A549 (cell line): ENCODE results near the gene HOXB4. TPM values are rescaled to one million over a fixed set of nuclear protein-coding genes. Genes with fewer than 3 reads are reported as not detected.

Experiments used
- ATAC-seq, 2 experiments: fragments of 200-7000 bp in 1 of 2; fragments of >200 bp in 1 of 2; cut with Nextera tagmentation in 1 of 2; cut with Tn5 transposase in 1 of 2; 3 replicates each; pipeline versions ENCODE4 v1.8.0 to v1.9.1; 2018 to 2020; ENCODE audit warnings: mild to moderate bottlenecking in 1 of 2, moderate library complexity in 1 of 2
- CTCF ChIA-PET: fragments of 300-600 bp; sonication (Branson Sonifier 250); formaldehyde crosslinking; extraction: SDS; loops from one replicate; lab custom pipeline; 2021; ENCODE audit warnings: antibody characterized with exemption, inconsistent platforms; lab: Yijun Ruan, JAX
- POLR2A ChIA-PET: fragments of 350-600 bp; formaldehyde crosslinking; extraction: SDS; loops from one replicate; lab custom pipeline; 2021; ENCODE audit warnings: antibody characterized with exemption, inconsistent platforms; lab: Yijun Ruan, JAX
- DNase-seq, 2 experiments: peaks; one replicate each; pipeline versions ENCODE4 v3.0.0 to v3.0.0-alpha.2; 2011 to 2016; ENCODE audit warnings: low read depth in 1 of 2, low spot score in 1 of 2
- FAIRE-seq: peaks from 2 replicates; lab custom pipeline; 2011; peaks lifted over from hg19 to GRCh38; lab: Jason Lieb, UNC
- H3K27ac ChIP-seq, 2 experiments: fragments of >200 bp; sonication (Bioruptor Twin); formaldehyde crosslinking; 3 replicates each; pipeline ENCODE4 v1.5.1; 2016 to 2017
- H3K4me1 ChIP-seq: fragments of >200 bp; sonication (Bioruptor Twin); formaldehyde crosslinking; 3 replicates; pipeline ENCODE4 v1.6.1; 2016
- H3K4me2 ChIP-seq: fragments of >200 bp; sonication (Bioruptor Twin); formaldehyde crosslinking; 3 replicates; pipeline ENCODE4 v1.6.1; 2016
- H3K4me3 ChIP-seq: fragments of >200 bp; sonication (Bioruptor Twin); formaldehyde crosslinking; 3 replicates; pipeline ENCODE4 v1.5.1; 2016
- H3K9me3 ChIP-seq: fragments of >200 bp; sonication (Bioruptor Twin); formaldehyde crosslinking; 3 replicates; pipeline ENCODE4 v1.6.1; 2016
- ATOH8 ChIP-seq: fragments of 250-450 bp; sonication (Bioruptor Pico); IDR thresholded peaks from 2 replicates; pipeline ENCODE4 v1.5.0; 2020; ENCODE audit warnings: low read depth, mild to moderate bottlenecking, moderate library complexity
- BHLHE40 ChIP-seq: IDR thresholded peaks from 2 replicates; pipeline ENCODE4 v1.6.1; 2012; ENCODE audit warnings: low read depth, low read length, inconsistent platforms
- CHD2 ChIP-seq: fragments of 150-350 bp; IDR thresholded peaks from 2 replicates; pipeline ENCODE4 v1.6.1; 2014; ENCODE audit warnings: low read length; ENCODE audit not compliant: partially characterized antibody
- CHD4 ChIP-seq: fragments of 200-600 bp; sonication (generic); IDR thresholded peaks from 2 replicates; pipeline ENCODE4 v1.6.1; 2016; ENCODE audit warnings: antibody characterized with exemption, mild to moderate bottlenecking, borderline replicate concordance
- E2F6 ChIP-seq: IDR thresholded peaks from 2 replicates; pipeline ENCODE4 v1.6.1; 2012; ENCODE audit warnings: low read depth, borderline replicate concordance
- EHMT2 ChIP-seq: fragments of 200-600 bp; sonication (generic); IDR thresholded peaks from 2 replicates; pipeline ENCODE4 v1.6.1; 2016; ENCODE audit warnings: antibody characterized with exemption, low read depth, mild to moderate bottlenecking, moderate library complexity
- EP300 ChIP-seq, 2 experiments: fragments of >200 bp; sonication (Bioruptor Twin); formaldehyde crosslinking; IDR thresholded peaks; 2 replicates in 1 of 2; 3 replicates in 1 of 2; pipeline ENCODE4 v1.6.1; 2016 to 2017
- JUNB ChIP-seq: fragments of >200 bp; sonication (Bioruptor Twin); formaldehyde crosslinking; IDR thresholded peaks from 2 replicates; pipeline ENCODE4 v1.6.1; 2016
- KDM1A ChIP-seq: fragments of 200-600 bp; sonication (generic); IDR thresholded peaks from 2 replicates; pipeline ENCODE4 v1.6.1; 2016; ENCODE audit warnings: low read depth, mild to moderate bottlenecking
- MAZ ChIP-seq: fragments of 150-350 bp; IDR thresholded peaks from 2 replicates; pipeline ENCODE4 v1.6.1; 2014; ENCODE audit warnings: antibody characterized with exemption, low read depth, low read length, borderline replicate concordance
- MYC ChIP-seq: IDR thresholded peaks from 2 replicates; pipeline ENCODE4 v1.6.1; 2012; ENCODE audit warnings: mild to moderate bottlenecking, inconsistent platforms, low read length, improper control_type of control experiment, borderline replicate concordance
- NPAS2 ChIP-seq: fragments of 250-450 bp; sonication (Bioruptor Pico); IDR thresholded peaks from 2 replicates; pipeline ENCODE4 v1.8.0; 2022; ENCODE audit warnings: mild to moderate bottlenecking, moderate library complexity, borderline replicate concordance
- PHF8 ChIP-seq: fragments of 200-600 bp; sonication (generic); IDR thresholded peaks from 2 replicates; pipeline ENCODE4 v1.6.1; 2016; ENCODE audit warnings: low read depth, mild to moderate bottlenecking, antibody characterized with exemption, moderate library complexity, borderline replicate concordance
- POLR2A ChIP-seq: IDR thresholded peaks from 2 replicates; pipeline ENCODE4 v1.6.1; 2012; ENCODE audit warnings: mild to moderate bottlenecking, low read length
- POLR2AphosphoS2 ChIP-seq: conservative IDR thresholded peaks from 2 replicates; pipeline ENCODE4 v1.6.1; 2012; ENCODE audit warnings: low read length, improper control_type of control experiment, inconsistent platforms
- RARB ChIP-seq: fragments of 250-450 bp; sonication (Bioruptor Pico); IDR thresholded peaks from 2 replicates; pipeline ENCODE4 v1.8.0; 2021; ENCODE audit warnings: mild to moderate bottlenecking, moderate library complexity
- REST ChIP-seq: fragments of 200-600 bp; sonication (generic); IDR thresholded peaks from 2 replicates; pipeline ENCODE4 v1.6.1; 2016; ENCODE audit warnings: antibody characterized with exemption, mild to moderate bottlenecking, moderate library complexity
- RFX5 ChIP-seq: fragments of 450-650 bp; IDR thresholded peaks from 2 replicates; pipeline ENCODE4 v1.7.1; 2014; ENCODE audit warnings: antibody characterized with exemption, mild to moderate bottlenecking, moderate library complexity
- SMC3 ChIP-seq: fragments of >200 bp; sonication (Bioruptor Twin); formaldehyde crosslinking; IDR thresholded peaks from 3 replicates; pipeline ENCODE4 v1.6.1; 2018; ENCODE audit warnings: inconsistent platforms
- ZC3H11A ChIP-seq: fragments of 450-650 bp; IDR thresholded peaks from 2 replicates; pipeline ENCODE4 v1.6.1; 2014; ENCODE audit warnings: antibody characterized with exemption, mild to moderate bottlenecking
- ZFP36 ChIP-seq: fragments of 450-650 bp; IDR thresholded peaks from 2 replicates; pipeline ENCODE4 v1.6.1; 2014; ENCODE audit warnings: borderline replicate concordance; ENCODE audit not compliant: partially characterized antibody
- ZNF302 ChIP-seq: fragments of 250-450 bp; sonication (Bioruptor Pico); IDR thresholded peaks from 2 replicates; pipeline ENCODE4 v1.9.0; 2021; ENCODE audit warnings: inconsistent platforms, mild to moderate bottlenecking, moderate library complexity
- ZSCAN20 ChIP-seq: fragments of 250-450 bp; sonication (Bioruptor Pico); IDR thresholded peaks from 2 replicates; pipeline ENCODE4 v1.8.0; 2022; ENCODE audit warnings: mild to moderate bottlenecking, moderate library complexity
- WGBS: methylation state at CpG from one replicate; pipeline ENCODE4 v1.1.6; 2017; ENCODE audit errors: missing lambda C conversion rate; 5-methylcytosine and 5-hydroxymethylcytosine counted together
- polyA plus RNA-seq, 4 experiments: library from polyadenylated mRNA; depleted of rRNA in 3 of 4; stranded (reverse); fragments of >200 nt; fragmentation: RNase III in 1 of 4; extraction: RNeasy Plus Mini Kit Qiagen cat#74134 plus additional on column Dnase treatment in 1 of 4; gene quantifications; 2 replicates in 3 of 4; 3 replicates in 1 of 4; pipeline ENCODE4 v1.2.3, GENCODE V29; 2011 to 2017
- TF ChIP-seq, protein P1 (sequence below): fragments of 450-650 bp; IDR thresholded peaks from 2 replicates; pipeline ENCODE4 v1.6.1; 2014; ENCODE audit warnings: antibody characterized with exemption
- TF ChIP-seq, protein P2 (sequence below): IDR thresholded peaks from 2 replicates; pipeline ENCODE4 v1.6.1; 2012
- TF ChIP-seq, protein P3 (sequence below): fragments of >200 bp; sonication (Bioruptor Twin); formaldehyde crosslinking; IDR thresholded peaks from 3 replicates; pipeline ENCODE4 v1.6.1; 2016

The HOXB4 gene
- polyA plus RNA-seq, 2 of the 4 experiments (the other 2 are of a cell fraction) = 0.30 to 0.74 TPM

- Histone ChIP-seq H3K4me1 (peaks cover 13% of the 10 kb centered on the region), H3K27ac (peak overlapping the region; percentile 93 to 99), H3K4me3 (peak overlapping the region; percentile 74), H3K9me3 (no peaks in the 10 kb centered on the region), H3K4me2 (peak overlapping the region; percentile 98)
- TF ChIP-seq ZNF302 (CRISPR knock-in tag) (no peak), EP300 (IDR thresholded peaks at IDR 0.05) (no peak), JUNB (no peak), MAZ (0 out of 2 replicates have a peak, but pooled peaks have one; percentile 33), ATOH8 (no peak), E2F6 (no peak)
- ChIA-PET CTCF (no interaction called here), POLR2A (no interaction called here)
- ATAC-seq (peak; percentile 9 to 48; a peak in 3 of 6 replicates), DNase-seq (peak; percentile 62 to 79), FAIRE-seq (no peak)
- WGBS = under 1% methylated on average over 22 of the region's 22 CpGs
These were observed 33.1 kb upstream of the HOXB4 start for GRCh38 chr17:48611213-48611612.

- DNase-seq (peak; percentile 75 to 91), ATAC-seq (peak; percentile 11 to 59; a peak in 3 of 6 replicates), FAIRE-seq (no peak)
- Histone ChIP-seq H3K4me1 (peaks cover 16% of the 10 kb centered on the region), H3K9me3 (no peaks in the 10 kb centered on the region), H3K4me3 (peak within 1 kb of the TSS; percentile 74), H3K27ac (peak within 1 kb of the TSS; percentile 93 to 99), H3K4me2 (peak within 1 kb of the TSS; percentile 98)
- 1% methylated on average over 55 of the region's 79 CpGs for WGBS
- CTCF ChIA-PET = interaction anchor here (0.7 to 4.4 kb wide), 11 partner anchors 8 to 426 kb away, joined by 3 to 28 read pairs (median 6); no protein-coding TSS in a partner anchor
- POLR2A ChIA-PET = interaction anchor here (0.5 to 1.2 kb wide), 8 partner anchors 12 to 715 kb away, joined by 3 to 7 read pairs (median 5); partner anchors contain the start of gene HOXB9
- TF ChIP-seq REST = peak; percentile 61; the same call in 1 of the 2 replicates
- TF ChIP-seq RARB (CRISPR knock-in tag) = no peak
- no peak for TF ChIP-seq ZC3H11A
- TF ChIP-seq CHD4 = no peak
- TF ChIP-seq RFX5 = no peak
- TF ChIP-seq POLR2AphosphoS2 = no peak
- TF ChIP-seq ZFP36 = no peak
- TF ChIP-seq, protein P1, sequence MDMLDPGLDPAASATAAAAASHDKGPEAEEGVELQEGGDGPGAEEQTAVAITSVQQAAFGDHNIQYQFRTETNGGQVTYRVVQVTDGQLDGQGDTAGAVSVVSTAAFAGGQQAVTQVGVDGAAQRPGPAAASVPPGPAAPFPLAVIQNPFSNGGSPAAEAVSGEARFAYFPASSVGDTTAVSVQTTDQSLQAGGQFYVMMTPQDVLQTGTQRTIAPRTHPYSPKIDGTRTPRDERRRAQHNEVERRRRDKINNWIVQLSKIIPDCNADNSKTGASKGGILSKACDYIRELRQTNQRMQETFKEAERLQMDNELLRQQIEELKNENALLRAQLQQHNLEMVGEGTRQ = peak; percentile 100
- TF ChIP-seq KDM1A = no peak
- TF ChIP-seq SMC3 = 0 out of 3 replicates have a peak, but pooled peaks have one; percentile 4
- no peak for TF ChIP-seq EHMT2
- TF ChIP-seq, protein P2, sequence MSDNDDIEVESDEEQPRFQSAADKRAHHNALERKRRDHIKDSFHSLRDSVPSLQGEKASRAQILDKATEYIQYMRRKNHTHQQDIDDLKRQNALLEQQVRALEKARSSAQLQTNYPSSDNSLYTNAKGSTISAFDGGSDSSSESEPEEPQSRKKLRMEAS = peak; percentile 78
- TF ChIP-seq PHF8 = peak; percentile 70; the same call in 1 of the 2 replicates
- no peak for TF ChIP-seq BHLHE40
- TF ChIP-seq ZSCAN20 = no peak
- TF ChIP-seq, protein P3, sequence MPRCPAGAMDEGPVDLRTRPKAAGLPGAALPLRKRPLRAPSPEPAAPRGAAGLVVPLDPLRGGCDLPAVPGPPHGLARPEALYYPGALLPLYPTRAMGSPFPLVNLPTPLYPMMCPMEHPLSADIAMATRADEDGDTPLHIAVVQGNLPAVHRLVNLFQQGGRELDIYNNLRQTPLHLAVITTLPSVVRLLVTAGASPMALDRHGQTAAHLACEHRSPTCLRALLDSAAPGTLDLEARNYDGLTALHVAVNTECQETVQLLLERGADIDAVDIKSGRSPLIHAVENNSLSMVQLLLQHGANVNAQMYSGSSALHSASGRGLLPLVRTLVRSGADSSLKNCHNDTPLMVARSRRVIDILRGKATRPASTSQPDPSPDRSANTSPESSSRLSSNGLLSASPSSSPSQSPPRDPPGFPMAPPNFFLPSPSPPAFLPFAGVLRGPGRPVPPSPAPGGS = peak; percentile 59; the same call in 1 of the 3 replicates
- no peak for TF ChIP-seq CHD2
- TF ChIP-seq NPAS2 = no peak; the same call in 1 of the 2 replicates
- peak; percentile 66 for TF ChIP-seq POLR2A
- no peak; the same call in 1 of the 2 replicates for TF ChIP-seq MYC
- TF ChIP-seq MAZ = no peak
These were observed 32.4 kb upstream of the HOXB4 start, which contains the start of gene HOXB7 for GRCh38 chr17:48610282-48611211. Gene HOXB7 (minus strand): TSS chr17:48611017. CDS start chr17:48610918, 99 bp downstream.
